Endothelial cell of umbilical vein (primary cell): ENCODE measurements around the gene PRDM10. TPM values are rescaled to one million over a fixed set of nuclear protein-coding genes. Genes with fewer than 3 reads are reported as not detected.

ENCODE experiments used
- BruUV-seq: library from RNA; stranded (reverse); fragments of 400-500 nt; replicated peaks from 2 replicates; lab custom pipeline; 2021; lab: Mats Ljungman, UMichigan
- CTCF ChIA-PET: fragments of 300-600, 350-600 bp; sonication (Branson Sonifier 250); formaldehyde crosslinking; loops from one replicate; lab custom pipeline; 2021; ENCODE audit warnings: antibody characterized with exemption, inconsistent platforms; lab: Charles Lee
- POLR2A ChIA-PET: fragments of 300-600, 350-600 bp; sonication (Branson Sonifier 250); formaldehyde crosslinking; loops from one replicate; lab custom pipeline; 2021; ENCODE audit warnings: antibody characterized with exemption, inconsistent platforms; lab: Charles Lee
- DNase-seq: peaks from one replicate; pipeline ENCODE4 v3.0.0-alpha.2; 2011; ENCODE audit warnings: low read depth, low spot score
- FAIRE-seq: peaks from 2 replicates; lab custom pipeline; 2011; peaks lifted over from hg19 to GRCh38; lab: Jason Lieb, UNC
- H2AFZ ChIP-seq: 2 replicates; pipeline ENCODE4 v1.6.0; 2012; ENCODE audit warnings: low read depth, low read length, control low read depth, inconsistent platforms
- H3K27ac ChIP-seq: 2 replicates; pipeline ENCODE4 v1.5.1; 2011; ENCODE audit warnings: low read depth, mild to moderate bottlenecking, control low read depth, low read length, moderate library complexity; ENCODE audit not compliant: insufficient read depth
- H3K27me3 ChIP-seq, 2 experiments: 2 replicates each; pipeline versions ENCODE4 v1.6.0 to v1.6.1; 2011; ENCODE audit warnings: low read length in 2 of 2, mixed read lengths in 1 of 2; ENCODE audit not compliant: control insufficient read depth in 2 of 2, insufficient read depth in 2 of 2
- H3K36me3 ChIP-seq, 2 experiments: 2 replicates in 1 of 2; 3 replicates in 1 of 2; pipeline ENCODE4 v1.5.1; 2011; ENCODE audit warnings: low read length in 2 of 2, mild to moderate bottlenecking in 1 of 2, moderate library complexity in 1 of 2; ENCODE audit not compliant: control insufficient read depth in 2 of 2, insufficient read depth in 2 of 2; ENCODE audit errors: extremely low read depth in 1 of 2
- H3K4me1 ChIP-seq: 3 replicates; pipeline ENCODE4 v1.5.1; 2011; ENCODE audit warnings: mild to moderate bottlenecking, low read length; ENCODE audit not compliant: control insufficient read depth, insufficient read depth; ENCODE audit errors: extremely low read depth
- H3K4me2 ChIP-seq: 2 replicates; pipeline ENCODE4 v1.6.1; 2011; ENCODE audit warnings: low read length, control low read depth, mixed read lengths; ENCODE audit not compliant: insufficient read depth
- H3K4me3 ChIP-seq, 3 experiments: fragments of 200-600 bp in 1 of 3; sonication (generic), shearing (Covaris generic) in 1 of 3; replicated peaks in 1 of 3; 2 replicates each; pipeline ENCODE4 v1.5.1; 2011 to 2016; ENCODE audit warnings: control low read depth in 3 of 3, low read length in 3 of 3, mild to moderate bottlenecking in 2 of 3, inconsistent platforms in 1 of 3, low read depth in 1 of 3, moderate library complexity in 1 of 3; ENCODE audit not compliant: insufficient read depth in 1 of 3
- H3K79me2 ChIP-seq: 2 replicates; pipeline ENCODE4 v1.6.0; 2012; ENCODE audit warnings: low read length, inconsistent platforms; ENCODE audit not compliant: control insufficient read depth, insufficient read depth
- H3K9ac ChIP-seq: replicated peaks from 2 replicates; pipeline ENCODE3; 2011; ENCODE audit warnings: low read length, control low read depth; ENCODE audit not compliant: insufficient read depth; ENCODE audit errors: extremely low read depth
- H3K9me1 ChIP-seq: replicated peaks from 3 replicates; pipeline ENCODE4 v1.6.0; 2011; ENCODE audit warnings: mild to moderate bottlenecking, low read length; ENCODE audit not compliant: control insufficient read depth, insufficient read depth; ENCODE audit errors: extremely low read depth
- H3K9me3 ChIP-seq: replicated peaks from 2 replicates; pipeline ENCODE4 v1.5.1; 2012; ENCODE audit warnings: low read length, inconsistent platforms; ENCODE audit not compliant: control insufficient read depth, insufficient read depth
- H4K20me1 ChIP-seq: replicated peaks from 2 replicates; pipeline ENCODE3; 2011; ENCODE audit warnings: mild to moderate bottlenecking, low read length; ENCODE audit not compliant: control insufficient read depth, insufficient read depth; ENCODE audit errors: extremely low read depth
- FOS ChIP-seq: IDR thresholded peaks from 2 replicates; pipeline ENCODE4 v1.6.1; 2011; ENCODE audit warnings: mild to moderate bottlenecking, low read length, moderate library complexity, borderline replicate concordance; ENCODE audit not compliant: insufficient read depth
- MYC ChIP-seq: IDR thresholded peaks from one replicate; pipeline ENCODE4 v1.6.1; 2011; ENCODE audit warnings: mild to moderate bottlenecking, low read depth, low read length
- dilution Hi-C: fragments of 300-500 bp; cut with MboI; formaldehyde crosslinking; loops from one replicate; pipeline ENCODE4 v1.15.0; 2019; ENCODE audit warnings: low sequenced_read_pairs; ENCODE audit not compliant: extremely low pct_ligation_motif_present
- intact Hi-C: fragments of 100-400 bp; cut with micrococcal nuclease; formaldehyde crosslinking; loops from one replicate; pipeline ENCODE4 v1.10.0; 2022
- polyA plus RNA-seq, 4 experiments: library from polyadenylated mRNA; depleted of rRNA in 3 of 4; stranded (reverse) in 3 of 4; unstranded in 1 of 4; fragments of >200 nt; gene quantifications; 2 replicates each; pipeline versions ENCODE4 v1.2.1 to v1.2.3, GENCODE V29; 2011 to 2012; ENCODE audit warnings: missing spikeins in 1 of 4
- total RNA-seq: library from RNA; stranded (reverse); gene quantifications from 2 replicates; pipeline ENCODE4 v1.2.3, GENCODE V29; 2021
- TF ChIP-seq, protein P1 (sequence below), 2 donors: IDR thresholded peaks; 1 replicate in 1 of 2; 2 replicates in 1 of 2; pipeline ENCODE4 v1.5.1; 2011; ENCODE audit warnings: low read length in 2 of 2, mild to moderate bottlenecking in 2 of 2, moderate library complexity in 2 of 2, control low read depth in 1 of 2, inconsistent platforms in 1 of 2, low read depth in 1 of 2; ENCODE audit not compliant: insufficient read depth in 1 of 2; ENCODE audit errors: extremely low read depth in 1 of 2

PRDM10 gene
- total and polyA plus RNA-seq, 2 donors (not counting 3 experiments of a cell fraction or from before 2014, with no cell fraction given): 9.6 to 13.0 TPM

DNA sequence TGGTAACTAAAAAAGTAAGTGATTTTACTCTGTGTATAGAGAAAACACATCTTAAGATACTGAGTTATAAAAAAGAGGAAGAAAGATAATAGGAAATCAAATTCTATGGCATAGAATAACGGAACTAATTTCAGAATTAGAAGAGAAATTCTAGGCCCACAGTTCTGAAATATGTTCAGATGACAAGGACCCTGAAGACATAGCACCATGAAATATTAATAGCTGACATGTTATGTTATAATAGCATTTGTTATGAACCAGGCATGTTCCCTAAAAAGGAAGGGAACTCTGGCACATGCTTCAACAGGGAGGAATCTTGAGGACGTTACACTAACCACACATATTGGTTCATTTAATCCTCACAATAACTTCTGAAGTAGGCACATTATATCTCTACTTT, 32.7 kb downstream of the PRDM10 start:
- H3K4me3 ChIP-seq: no peak overlapping the region
- FAIRE-seq: no peak
- H3K27ac ChIP-seq: no peak overlapping the region
- H2AFZ ChIP-seq: no peak overlapping the region
- no peaks in the 10 kb centered on the region for H3K27me3 ChIP-seq
- TF ChIP-seq FOS: no peak
- TF ChIP-seq MYC: no peak
- POLR2A ChIA-PET: interaction anchor here (0.7 kb wide), 1 partner anchor 12 kb away, joined by 3 read pairs; no protein-coding TSS in a partner anchor
- no peaks in the 10 kb centered on the region for H3K79me2 ChIP-seq
- no peaks in the 10 kb centered on the region for H3K36me3 ChIP-seq
- H3K9me3 ChIP-seq: no peaks in the 10 kb centered on the region
- no peaks in the 10 kb centered on the region for H4K20me1 ChIP-seq
- intact Hi-C loops (no loop called here), dilution Hi-C loops (no loop called here)
- no peak for DNase-seq
- CTCF ChIA-PET: no interaction called here
- no peaks in the 10 kb centered on the region for H3K9me1 ChIP-seq
- peaks cover 3% of the 10 kb centered on the region for H3K4me1 ChIP-seq
- H3K9ac ChIP-seq: no peak overlapping the region
- no peak overlapping the region for H3K4me2 ChIP-seq
- no TSS peak for BruUV-seq

DNA sequence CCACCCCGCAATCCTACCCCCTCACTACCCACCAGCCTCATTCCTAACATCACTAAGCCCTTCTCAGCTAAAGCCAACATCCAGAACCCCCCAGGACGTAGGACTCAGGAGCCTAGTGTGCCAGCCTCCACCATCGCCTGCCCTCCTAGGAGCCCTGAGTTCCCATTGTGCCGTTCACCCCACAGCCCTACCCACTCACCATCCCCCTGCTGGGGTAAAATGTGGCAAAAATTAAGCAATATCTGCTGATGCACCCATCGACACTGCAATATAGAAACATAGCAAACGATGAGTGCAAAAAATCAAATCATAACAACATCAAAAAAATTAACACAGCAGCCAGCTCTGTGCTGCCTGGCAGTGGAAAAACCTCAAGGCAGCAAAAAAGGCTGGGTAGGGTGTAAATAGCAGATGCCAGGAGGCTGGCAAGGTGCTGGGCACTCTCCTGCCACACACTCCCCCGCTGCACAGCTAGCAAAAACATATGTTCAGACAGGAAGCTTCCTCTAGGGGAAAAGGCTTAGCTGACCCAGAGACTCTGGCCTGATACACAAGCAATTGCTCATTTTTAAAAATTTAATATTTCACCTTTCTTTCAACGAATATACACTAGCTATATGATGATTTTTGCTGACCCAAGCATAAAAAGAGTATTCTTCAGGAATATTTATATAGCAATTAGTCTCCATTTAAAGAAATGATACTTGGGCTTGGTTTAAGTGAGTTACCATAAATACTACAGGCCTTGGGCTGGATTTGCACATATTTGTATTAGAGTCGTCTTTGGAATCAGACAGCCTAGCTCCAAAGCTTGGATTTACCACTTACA, 33.8 kb downstream of the PRDM10 start:
- Histone ChIP-seq H3K9me1 (no peaks in the 10 kb centered on the region), H3K79me2 (no peaks in the 10 kb centered on the region), H3K9me3 (no peaks in the 10 kb centered on the region), H3K4me1 (peaks cover 3% of the 10 kb centered on the region), H3K36me3 (no peaks in the 10 kb centered on the region), H2AFZ (no peak overlapping the region), H3K4me3 (no peak overlapping the region), H3K9ac (no peak overlapping the region), H3K27ac (no peak overlapping the region), H3K27me3 (no peaks in the 10 kb centered on the region), H4K20me1 (no peaks in the 10 kb centered on the region), H3K4me2 (no peak overlapping the region)
- CTCF ChIA-PET: interaction anchor here (2.0 kb wide), 1 partner anchor 163 kb away, joined by 10 read pairs; no protein-coding TSS in a partner anchor
- dilution Hi-C loops (no loop called here), intact Hi-C loops (no loop called here)
- POLR2A ChIA-PET: interaction anchor here (1.2 kb wide), 1 partner anchor 34 kb away, joined by 3 read pairs; the partner anchor contains the start of gene PRDM10
- no peak for FAIRE-seq
- no peak for DNase-seq
- no TSS peak for BruUV-seq
- TF ChIP-seq, protein P1, sequence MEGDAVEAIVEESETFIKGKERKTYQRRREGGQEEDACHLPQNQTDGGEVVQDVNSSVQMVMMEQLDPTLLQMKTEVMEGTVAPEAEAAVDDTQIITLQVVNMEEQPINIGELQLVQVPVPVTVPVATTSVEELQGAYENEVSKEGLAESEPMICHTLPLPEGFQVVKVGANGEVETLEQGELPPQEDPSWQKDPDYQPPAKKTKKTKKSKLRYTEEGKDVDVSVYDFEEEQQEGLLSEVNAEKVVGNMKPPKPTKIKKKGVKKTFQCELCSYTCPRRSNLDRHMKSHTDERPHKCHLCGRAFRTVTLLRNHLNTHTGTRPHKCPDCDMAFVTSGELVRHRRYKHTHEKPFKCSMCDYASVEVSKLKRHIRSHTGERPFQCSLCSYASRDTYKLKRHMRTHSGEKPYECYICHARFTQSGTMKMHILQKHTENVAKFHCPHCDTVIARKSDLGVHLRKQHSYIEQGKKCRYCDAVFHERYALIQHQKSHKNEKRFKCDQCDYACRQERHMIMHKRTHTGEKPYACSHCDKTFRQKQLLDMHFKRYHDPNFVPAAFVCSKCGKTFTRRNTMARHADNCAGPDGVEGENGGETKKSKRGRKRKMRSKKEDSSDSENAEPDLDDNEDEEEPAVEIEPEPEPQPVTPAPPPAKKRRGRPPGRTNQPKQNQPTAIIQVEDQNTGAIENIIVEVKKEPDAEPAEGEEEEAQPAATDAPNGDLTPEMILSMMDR (IDR thresholded peaks at IDR 0.05; ENCODE audit: extremely low read depth in 1 of 2, insufficient read depth in 1 of 2, low read depth in 1 of 2, low read length in 2 of 2): no peak
- TF ChIP-seq FOS: no peak
